ENCODE data around the gene TBC1D5. TPM values are rescaled to one million over a fixed set of nuclear protein-coding genes. Genes with fewer than 3 reads are reported as not detected.

Gene TBC1D5
- total RNA-seq, 1 donor from 2014 or later: 75.6 TPM

GRCh38 chr3:17645074-17645698 lies 97.2 kb downstream of the TBC1D5 start:
- Histone ChIP-seq H3K9me3 (no peaks in the 10 kb centered on the region), H3K27ac (no peak overlapping the region), H3K27me3 (ENCODE audit: low read depth) (no peaks in the 10 kb centered on the region), H3K4me1 (peaks cover 19% of the 10 kb centered on the region), H3K36me3 (no peaks in the 10 kb centered on the region), H3K4me3 (no peak overlapping the region)
- DNase-seq (no peak), ATAC-seq (peak; percentile 75 to 84)
- TF ChIP-seq CTCF (IDR thresholded peaks at IDR 0.05): peak; percentile 76
- intact Hi-C loops (cut with DNase I): loop anchor here (10.0 kb wide), 1 partner anchor 200 kb away; no protein-coding TSS in a partner anchor

- H3K27ac ChIP-seq: no peak overlapping the region
- intact Hi-C loops (cut with DNase I): loop anchor here (10.0 kb wide), 1 partner anchor 201 kb away; no protein-coding TSS in a partner anchor
- no peak overlapping the region for H3K4me3 ChIP-seq
- H3K36me3 ChIP-seq: no peaks in the 10 kb centered on the region
- H3K9me3 ChIP-seq: no peaks in the 10 kb centered on the region
- no peak for TF ChIP-seq CTCF (IDR thresholded peaks at IDR 0.05)
- no peaks in the 10 kb centered on the region for H3K27me3 ChIP-seq (ENCODE audit: low read depth)
- no peak for DNase-seq
- H3K4me1 ChIP-seq: peaks cover 19% of the 10 kb centered on the region
- no peak for ATAC-seq
Measured at GRCh38 chr3:17643691-17644090, 98.7 kb downstream of the TBC1D5 start.

- Histone ChIP-seq H3K4me3 (no peak overlapping the region), H3K36me3 (no peaks in the 10 kb centered on the region), H3K27me3 (ENCODE audit: low read depth) (no peaks in the 10 kb centered on the region), H3K9me3 (no peaks in the 10 kb centered on the region), H3K27ac (no peak overlapping the region), H3K4me1 (peaks cover 19% of the 10 kb centered on the region)
- TF ChIP-seq CTCF (IDR thresholded peaks at IDR 0.05): no peak
- DNase-seq: no peak
- intact Hi-C loops (cut with DNase I): loop anchor here (10.0 kb wide), 1 partner anchor 202 kb away; no protein-coding TSS in a partner anchor
- no peak for ATAC-seq
Measured at GRCh38 chr3:17642474-17642873, 100.0 kb downstream of the TBC1D5 start.

GRCh38 chr3:17640466-17640865 lies 102.0 kb downstream of the TBC1D5 start:
- no peak overlapping the region for H3K27ac ChIP-seq
- ATAC-seq: no peak
- H3K27me3 ChIP-seq (ENCODE audit: low read depth): no peaks in the 10 kb centered on the region
- intact Hi-C loops (cut with DNase I): loop anchor here (10.0 kb wide), 1 partner anchor 204 kb away; no protein-coding TSS in a partner anchor
- H3K4me3 ChIP-seq: no peak overlapping the region
- H3K9me3 ChIP-seq: no peaks in the 10 kb centered on the region
- H3K4me1 ChIP-seq: peaks cover 23% of the 10 kb centered on the region
- no peak for DNase-seq
- TF ChIP-seq CTCF (IDR thresholded peaks at IDR 0.05): no peak
- no peaks in the 10 kb centered on the region for H3K36me3 ChIP-seq

GRCh38 chr3:17639765-17640164 lies 102.7 kb downstream of the TBC1D5 start:
- DNase-seq (no peak), ATAC-seq (peak; percentile 72 to 89)
- Histone ChIP-seq H3K4me3 (no peak overlapping the region), H3K9me3 (no peaks in the 10 kb centered on the region), H3K4me1 (peaks cover 24% of the 10 kb centered on the region), H3K27me3 (ENCODE audit: low read depth) (no peaks in the 10 kb centered on the region), H3K36me3 (no peaks in the 10 kb centered on the region), H3K27ac (no peak overlapping the region)
- no peak for TF ChIP-seq CTCF (IDR thresholded peaks at IDR 0.05)
- intact Hi-C loops (cut with DNase I): loop anchor here (10.0 kb wide), 1 partner anchor 205 kb away; no protein-coding TSS in a partner anchor
